ENCODE measurements around the gene COX6A1.

GRCh38 chr12:120422892-120423456 is 14.9 kb upstream of the COX6A1 start:
- TF ChIP-seq, protein P1, sequence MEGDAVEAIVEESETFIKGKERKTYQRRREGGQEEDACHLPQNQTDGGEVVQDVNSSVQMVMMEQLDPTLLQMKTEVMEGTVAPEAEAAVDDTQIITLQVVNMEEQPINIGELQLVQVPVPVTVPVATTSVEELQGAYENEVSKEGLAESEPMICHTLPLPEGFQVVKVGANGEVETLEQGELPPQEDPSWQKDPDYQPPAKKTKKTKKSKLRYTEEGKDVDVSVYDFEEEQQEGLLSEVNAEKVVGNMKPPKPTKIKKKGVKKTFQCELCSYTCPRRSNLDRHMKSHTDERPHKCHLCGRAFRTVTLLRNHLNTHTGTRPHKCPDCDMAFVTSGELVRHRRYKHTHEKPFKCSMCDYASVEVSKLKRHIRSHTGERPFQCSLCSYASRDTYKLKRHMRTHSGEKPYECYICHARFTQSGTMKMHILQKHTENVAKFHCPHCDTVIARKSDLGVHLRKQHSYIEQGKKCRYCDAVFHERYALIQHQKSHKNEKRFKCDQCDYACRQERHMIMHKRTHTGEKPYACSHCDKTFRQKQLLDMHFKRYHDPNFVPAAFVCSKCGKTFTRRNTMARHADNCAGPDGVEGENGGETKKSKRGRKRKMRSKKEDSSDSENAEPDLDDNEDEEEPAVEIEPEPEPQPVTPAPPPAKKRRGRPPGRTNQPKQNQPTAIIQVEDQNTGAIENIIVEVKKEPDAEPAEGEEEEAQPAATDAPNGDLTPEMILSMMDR (IDR thresholded peaks at IDR 0.05) = no peak
- TF ChIP-seq POLR2A (IDR thresholded peaks at IDR 0.05) (no peak), POLR2AphosphoS5 (IDR thresholded peaks at IDR 0.05) (no peak)

Data from breast epithelium (tissue), 3 donors.